ENCODE results near the gene ALOXE3. TPM values are rescaled to one million over a fixed set of nuclear protein-coding genes. Genes with fewer than 3 reads are reported as not detected.

The ALOXE3 gene
- polyA plus RNA-seq, 2 of the 4 experiments (the other 2 are of a cell fraction): 0.35 to 0.40 TPM

DNA sequence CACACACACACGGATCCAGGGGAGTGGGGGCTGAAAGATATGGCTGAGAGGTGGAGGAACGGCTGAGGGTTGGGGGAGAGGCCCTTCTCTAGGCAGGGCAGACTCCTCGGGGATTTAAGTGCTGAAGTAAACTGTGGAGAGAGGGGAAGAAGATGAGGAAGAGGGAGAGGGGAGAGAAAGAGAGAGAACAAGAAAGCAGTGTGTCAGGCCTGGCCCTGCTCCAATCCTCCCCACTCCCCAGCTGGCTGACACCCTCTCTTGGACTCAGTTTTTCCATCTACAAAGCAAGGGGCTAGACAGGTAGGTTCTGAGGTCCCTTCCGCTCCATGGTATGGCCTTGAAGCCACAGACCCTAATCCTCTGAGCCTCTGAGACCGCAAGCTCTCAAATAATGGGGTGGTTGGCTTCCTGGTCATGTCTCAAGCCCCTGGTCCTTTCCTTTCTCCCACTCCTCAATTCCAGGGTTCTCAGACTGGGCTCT, 42.5 kb upstream of the ALOXE3 start:
- FAIRE-seq (no peak), ATAC-seq (no peak), DNase-seq (ENCODE audit: low read depth in 1 of 2, low spot score in 1 of 2) (no peak)
- no peak overlapping the region for H3K27ac ChIP-seq
- CTCF ChIA-PET: interaction anchor here (0.7 to 19.5 kb wide), 12 partner anchors 12 to 101 kb away, joined by 3 to 601 read pairs (median 4); partner anchors contain the start of genes ALOXE3 and HES7
- peak overlapping the region; percentile 85; the same call in 2 of the 3 replicates for H3K4me2 ChIP-seq
- no peak for TF ChIP-seq RAD21 (conservative IDR thresholded peaks at IDR 0.05 in 1 of 2, IDR thresholded peaks at IDR 0.05 in 1 of 2)
- no peak for TF ChIP-seq MAFK (IDR thresholded peaks at IDR 0.05; ENCODE audit: partially characterized antibody)
- TF ChIP-seq, protein P1, sequence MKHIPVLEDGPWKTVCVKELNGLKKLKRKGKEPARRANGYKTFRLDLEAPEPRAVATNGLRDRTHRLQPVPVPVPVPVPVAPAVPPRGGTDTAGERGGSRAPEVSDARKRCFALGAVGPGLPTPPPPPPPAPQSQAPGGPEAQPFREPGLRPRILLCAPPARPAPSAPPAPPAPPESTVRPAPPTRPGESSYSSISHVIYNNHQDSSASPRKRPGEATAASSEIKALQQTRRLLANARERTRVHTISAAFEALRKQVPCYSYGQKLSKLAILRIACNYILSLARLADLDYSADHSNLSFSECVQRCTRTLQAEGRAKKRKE (CRISPR knock-in tag; IDR thresholded peaks at IDR 0.05; ENCODE audit: low read depth): no peak
- TF ChIP-seq HES2 (IDR thresholded peaks at IDR 0.05): no peak
- POLR2A ChIA-PET: interaction anchor here (1.0 to 2.7 kb wide), 2 partner anchors 12 to 25 kb away, joined by 3 to 13 read pairs; no protein-coding TSS in a partner anchor
- WGBS (ENCODE audit: missing lambda C conversion rate): 64% methylated on average over 5 of the region's 5 CpGs
- no peaks in the 10 kb centered on the region for H3K9me3 ChIP-seq
- peaks cover 44% of the 10 kb centered on the region for H3K4me1 ChIP-seq
- no peak overlapping the region; the same call in 2 of the 3 replicates for H3K4me3 ChIP-seq

- peaks cover 49% of the 10 kb centered on the region for H3K4me1 ChIP-seq
- no peak for ATAC-seq
- DNase-seq (ENCODE audit: low read depth in 1 of 2, low spot score in 1 of 2): no peak
- TF ChIP-seq RARB (CRISPR knock-in tag; IDR thresholded peaks at IDR 0.05) (no peak), HEYL (CRISPR knock-in tag; IDR thresholded peaks at IDR 0.05) (no peak), HOXA7 (CRISPR knock-in tag; IDR thresholded peaks at IDR 0.05) (no peak), CHD4 (IDR thresholded peaks at IDR 0.05; ENCODE audit: borderline replicate concordance) (no peak), RFX5 (IDR thresholded peaks at IDR 0.05) (no peak), NPAS2 (CRISPR knock-in tag; IDR thresholded peaks at IDR 0.05; ENCODE audit: borderline replicate concordance) (no peak), KDM1A (IDR thresholded peaks at IDR 0.05; ENCODE audit: low read depth) (no peak), MYC (IDR thresholded peaks at IDR 0.05; ENCODE audit: borderline replicate concordance, low read length) (no peak), JUNB (IDR thresholded peaks at IDR 0.05) (no peak)
- TF ChIP-seq, protein P1 (CRISPR knock-in tag; IDR thresholded peaks at IDR 0.05; ENCODE audit: low read depth): no peak
- TF ChIP-seq, protein P2, sequence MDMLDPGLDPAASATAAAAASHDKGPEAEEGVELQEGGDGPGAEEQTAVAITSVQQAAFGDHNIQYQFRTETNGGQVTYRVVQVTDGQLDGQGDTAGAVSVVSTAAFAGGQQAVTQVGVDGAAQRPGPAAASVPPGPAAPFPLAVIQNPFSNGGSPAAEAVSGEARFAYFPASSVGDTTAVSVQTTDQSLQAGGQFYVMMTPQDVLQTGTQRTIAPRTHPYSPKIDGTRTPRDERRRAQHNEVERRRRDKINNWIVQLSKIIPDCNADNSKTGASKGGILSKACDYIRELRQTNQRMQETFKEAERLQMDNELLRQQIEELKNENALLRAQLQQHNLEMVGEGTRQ (IDR thresholded peaks at IDR 0.05): no peak
- TF ChIP-seq, protein P3, sequence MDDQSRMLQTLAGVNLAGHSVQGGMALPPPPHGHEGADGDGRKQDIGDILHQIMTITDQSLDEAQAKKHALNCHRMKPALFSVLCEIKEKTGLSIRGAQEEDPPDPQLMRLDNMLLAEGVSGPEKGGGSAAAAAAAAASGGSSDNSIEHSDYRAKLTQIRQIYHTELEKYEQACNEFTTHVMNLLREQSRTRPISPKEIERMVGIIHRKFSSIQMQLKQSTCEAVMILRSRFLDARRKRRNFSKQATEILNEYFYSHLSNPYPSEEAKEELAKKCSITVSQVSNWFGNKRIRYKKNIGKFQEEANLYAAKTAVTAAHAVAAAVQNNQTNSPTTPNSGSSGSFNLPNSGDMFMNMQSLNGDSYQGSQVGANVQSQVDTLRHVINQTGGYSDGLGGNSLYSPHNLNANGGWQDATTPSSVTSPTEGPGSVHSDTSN (IDR thresholded peaks at IDR 0.05): no peak
- TF ChIP-seq, protein P4, sequence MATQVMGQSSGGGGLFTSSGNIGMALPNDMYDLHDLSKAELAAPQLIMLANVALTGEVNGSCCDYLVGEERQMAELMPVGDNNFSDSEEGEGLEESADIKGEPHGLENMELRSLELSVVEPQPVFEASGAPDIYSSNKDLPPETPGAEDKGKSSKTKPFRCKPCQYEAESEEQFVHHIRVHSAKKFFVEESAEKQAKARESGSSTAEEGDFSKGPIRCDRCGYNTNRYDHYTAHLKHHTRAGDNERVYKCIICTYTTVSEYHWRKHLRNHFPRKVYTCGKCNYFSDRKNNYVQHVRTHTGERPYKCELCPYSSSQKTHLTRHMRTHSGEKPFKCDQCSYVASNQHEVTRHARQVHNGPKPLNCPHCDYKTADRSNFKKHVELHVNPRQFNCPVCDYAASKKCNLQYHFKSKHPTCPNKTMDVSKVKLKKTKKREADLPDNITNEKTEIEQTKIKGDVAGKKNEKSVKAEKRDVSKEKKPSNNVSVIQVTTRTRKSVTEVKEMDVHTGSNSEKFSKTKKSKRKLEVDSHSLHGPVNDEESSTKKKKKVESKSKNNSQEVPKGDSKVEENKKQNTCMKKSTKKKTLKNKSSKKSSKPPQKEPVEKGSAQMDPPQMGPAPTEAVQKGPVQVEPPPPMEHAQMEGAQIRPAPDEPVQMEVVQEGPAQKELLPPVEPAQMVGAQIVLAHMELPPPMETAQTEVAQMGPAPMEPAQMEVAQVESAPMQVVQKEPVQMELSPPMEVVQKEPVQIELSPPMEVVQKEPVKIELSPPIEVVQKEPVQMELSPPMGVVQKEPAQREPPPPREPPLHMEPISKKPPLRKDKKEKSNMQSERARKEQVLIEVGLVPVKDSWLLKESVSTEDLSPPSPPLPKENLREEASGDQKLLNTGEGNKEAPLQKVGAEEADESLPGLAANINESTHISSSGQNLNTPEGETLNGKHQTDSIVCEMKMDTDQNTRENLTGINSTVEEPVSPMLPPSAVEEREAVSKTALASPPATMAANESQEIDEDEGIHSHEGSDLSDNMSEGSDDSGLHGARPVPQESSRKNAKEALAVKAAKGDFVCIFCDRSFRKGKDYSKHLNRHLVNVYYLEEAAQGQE (IDR thresholded peaks at IDR 0.05): no peak
- no peak overlapping the region for H3K27ac ChIP-seq
- POLR2A ChIA-PET: interaction anchor here (2.7 kb wide), 1 partner anchor 13 kb away, joined by 13 read pairs; no protein-coding TSS in a partner anchor
- WGBS (ENCODE audit: missing lambda C conversion rate): 70% methylated on average over 4 of the region's 4 CpGs
- H3K9me3 ChIP-seq: no peaks in the 10 kb centered on the region
- H3K4me3 ChIP-seq: no peak overlapping the region
- FAIRE-seq: no peak
- no peak overlapping the region for H3K4me2 ChIP-seq
- CTCF ChIA-PET: interaction anchor here (1.1 to 19.5 kb wide), 9 partner anchors 13 to 100 kb away, joined by 3 to 601 read pairs (median 5); partner anchors contain the start of genes ALOXE3 and HES7
Measured at GRCh38 chr17:8160224-8160577, 41.9 kb upstream of the ALOXE3 start.

Data from A549 (cell line).